HL-60 (cell line): Measurements from ENCODE around the gene PPP1R18.

ENCODE experiments used
- DNase-seq, 2 experiments: peaks; one replicate each; pipeline ENCODE4 v3.0.0-alpha.2; 2010 to 2020; ENCODE audit warnings: low read depth in 1 of 2, low spot score in 1 of 2
- H3K27ac ChIP-seq: fragments of 250-450 bp; sonication (Bioruptor Pico); replicated peaks from 2 replicates; pipeline ENCODE4 v1.5.1; 2020; ENCODE audit warnings: mild to moderate bottlenecking, moderate library complexity
- H3K27me3 ChIP-seq: fragments of 250-450 bp; sonication (Bioruptor Pico); 2 replicates; pipeline ENCODE4 v1.5.1; 2021; ENCODE audit warnings: mild to moderate bottlenecking, moderate library complexity; ENCODE audit not compliant: insufficient read depth, poor library complexity, severe bottlenecking
- H3K4me3 ChIP-seq: replicated peaks from 2 replicates; pipeline ENCODE4 v1.5.1; 2011; ENCODE audit warnings: mild to moderate bottlenecking, control low read depth, low read length; ENCODE audit not compliant: insufficient read depth
- CTCF ChIP-seq: IDR thresholded peaks from one replicate; pipeline ENCODE4 v1.5.1; 2011; ENCODE audit warnings: low read length, control low read depth, inconsistent platforms; ENCODE audit not compliant: insufficient read depth
- GABPA ChIP-seq: IDR thresholded peaks from 2 replicates; pipeline ENCODE4 v1.6.1; 2012; ENCODE audit warnings: low read depth
- POLR2AphosphoS5 ChIP-seq: IDR thresholded peaks from 2 replicates; pipeline ENCODE4 v1.6.1; 2012; ENCODE audit warnings: low read depth
- SPI1 ChIP-seq: IDR thresholded peaks from 2 replicates; pipeline ENCODE4 v1.6.1; 2012; ENCODE audit warnings: low read depth, mild to moderate bottlenecking, borderline replicate concordance
- TF ChIP-seq, protein P1 (sequence below): IDR thresholded peaks from 2 replicates; pipeline ENCODE4 v1.6.1; 2012; ENCODE audit warnings: low read depth; ENCODE audit not compliant: insufficient replicate concordance

The PPP1R18 gene

GRCh38 chr6:30689985-30690384, 3.5 kb upstream of the PPP1R18 start:
- H3K27ac ChIP-seq, result peak overlapping the region; percentile 76
- H3K27me3 ChIP-seq, result no peaks in the 10 kb centered on the region
- peak overlapping the region; percentile 78 for H3K4me3 ChIP-seq
- no peak for DNase-seq
- TF ChIP-seq POLR2AphosphoS5 (no peak), CTCF (no peak), GABPA (no peak), SPI1 (no peak)
- TF ChIP-seq, protein P1, sequence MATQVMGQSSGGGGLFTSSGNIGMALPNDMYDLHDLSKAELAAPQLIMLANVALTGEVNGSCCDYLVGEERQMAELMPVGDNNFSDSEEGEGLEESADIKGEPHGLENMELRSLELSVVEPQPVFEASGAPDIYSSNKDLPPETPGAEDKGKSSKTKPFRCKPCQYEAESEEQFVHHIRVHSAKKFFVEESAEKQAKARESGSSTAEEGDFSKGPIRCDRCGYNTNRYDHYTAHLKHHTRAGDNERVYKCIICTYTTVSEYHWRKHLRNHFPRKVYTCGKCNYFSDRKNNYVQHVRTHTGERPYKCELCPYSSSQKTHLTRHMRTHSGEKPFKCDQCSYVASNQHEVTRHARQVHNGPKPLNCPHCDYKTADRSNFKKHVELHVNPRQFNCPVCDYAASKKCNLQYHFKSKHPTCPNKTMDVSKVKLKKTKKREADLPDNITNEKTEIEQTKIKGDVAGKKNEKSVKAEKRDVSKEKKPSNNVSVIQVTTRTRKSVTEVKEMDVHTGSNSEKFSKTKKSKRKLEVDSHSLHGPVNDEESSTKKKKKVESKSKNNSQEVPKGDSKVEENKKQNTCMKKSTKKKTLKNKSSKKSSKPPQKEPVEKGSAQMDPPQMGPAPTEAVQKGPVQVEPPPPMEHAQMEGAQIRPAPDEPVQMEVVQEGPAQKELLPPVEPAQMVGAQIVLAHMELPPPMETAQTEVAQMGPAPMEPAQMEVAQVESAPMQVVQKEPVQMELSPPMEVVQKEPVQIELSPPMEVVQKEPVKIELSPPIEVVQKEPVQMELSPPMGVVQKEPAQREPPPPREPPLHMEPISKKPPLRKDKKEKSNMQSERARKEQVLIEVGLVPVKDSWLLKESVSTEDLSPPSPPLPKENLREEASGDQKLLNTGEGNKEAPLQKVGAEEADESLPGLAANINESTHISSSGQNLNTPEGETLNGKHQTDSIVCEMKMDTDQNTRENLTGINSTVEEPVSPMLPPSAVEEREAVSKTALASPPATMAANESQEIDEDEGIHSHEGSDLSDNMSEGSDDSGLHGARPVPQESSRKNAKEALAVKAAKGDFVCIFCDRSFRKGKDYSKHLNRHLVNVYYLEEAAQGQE, result no peak

- TF ChIP-seq SPI1 (no peak), CTCF (no peak), GABPA (no peak), POLR2AphosphoS5 (no peak)
- TF ChIP-seq, protein P1, result no peak
- H3K27ac ChIP-seq, result no peak overlapping the region
- no peaks in the 10 kb centered on the region for H3K27me3 ChIP-seq
- no peak for DNase-seq
- no peak overlapping the region; the same call in 1 of the 2 replicates for H3K4me3 ChIP-seq
Observed at GRCh38 chr6:30689022-30689865, 2.8 kb upstream of the PPP1R18 start.

GRCh38 chr6:30688569-30688968, 2.1 kb upstream of the PPP1R18 start:
- Histone ChIP-seq H3K27ac (0 out of 2 replicates have a peak overlapping the region, but pooled peaks have one; percentile 1), H3K4me3 (no peak overlapping the region), H3K27me3 (no peaks in the 10 kb centered on the region)
- DNase-seq, result no peak
- TF ChIP-seq CTCF (no peak), GABPA (no peak), POLR2AphosphoS5 (no peak), SPI1 (no peak)
- TF ChIP-seq, protein P1, result no peak
